H4 (cell line): ENCODE data around the gene KCNC3. TPM values are rescaled to one million over a fixed set of nuclear protein-coding genes. Genes with fewer than 3 reads are reported as not detected.
A peak's percentile ranks its signal among the peaks of the same experiment; 100 is the strongest.

Source experiments
- DNase-seq: peaks from one replicate; pipeline ENCODE4 v3.0.0-alpha.2; 2015; ENCODE audit warnings: low spot score
- total RNA-seq: library from RNA; depleted of rRNA; stranded (reverse); fragments of >200 nt; shearing (Covaris generic); gene quantifications from 2 replicates; pipeline ENCODE4 v1.2.3, GENCODE V29; 2014

The KCNC3 gene
- total RNA-seq, 1 experiment from 2014 or later: 0.06 TPM

DNA sequence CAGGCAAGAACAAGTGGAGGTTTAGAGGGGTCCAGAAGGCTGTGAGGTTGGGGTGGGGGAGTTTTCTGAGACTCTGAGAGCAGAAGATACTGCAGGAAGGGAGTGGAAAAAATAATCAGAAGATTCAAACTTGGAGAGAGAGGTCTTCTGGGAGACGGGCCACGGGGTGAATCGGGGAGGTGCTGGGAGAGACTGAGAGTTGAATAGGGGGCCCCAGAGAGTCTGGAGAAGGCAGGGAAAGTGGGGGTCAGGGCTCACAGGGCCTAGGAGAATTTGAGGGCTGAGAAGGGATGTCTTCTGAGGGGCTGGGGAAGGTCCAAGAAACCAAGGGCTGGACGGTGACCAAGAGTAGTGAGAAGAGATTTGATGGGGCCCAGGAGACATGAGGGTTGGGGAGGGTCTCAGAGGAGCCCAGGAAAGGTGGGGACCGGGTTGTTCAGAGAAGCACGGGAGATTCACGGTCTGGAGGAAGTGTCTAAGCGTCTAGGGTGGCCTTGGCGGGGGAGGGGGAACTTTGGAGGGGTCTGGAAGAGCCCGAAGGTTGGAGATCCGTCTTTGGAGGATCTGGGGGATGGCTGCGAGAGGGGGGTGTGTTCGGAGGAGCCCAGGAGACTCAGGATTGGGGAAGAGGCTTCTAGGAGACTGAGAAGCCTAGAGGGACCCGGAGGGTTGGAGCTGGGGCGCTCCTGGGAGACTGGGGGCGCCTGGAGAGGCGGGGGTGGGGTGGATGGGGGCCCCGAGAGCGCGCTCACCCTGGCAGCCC is 1.5 kb downstream of the KCNC3 start:
- DNase-seq: no peak

DNA sequence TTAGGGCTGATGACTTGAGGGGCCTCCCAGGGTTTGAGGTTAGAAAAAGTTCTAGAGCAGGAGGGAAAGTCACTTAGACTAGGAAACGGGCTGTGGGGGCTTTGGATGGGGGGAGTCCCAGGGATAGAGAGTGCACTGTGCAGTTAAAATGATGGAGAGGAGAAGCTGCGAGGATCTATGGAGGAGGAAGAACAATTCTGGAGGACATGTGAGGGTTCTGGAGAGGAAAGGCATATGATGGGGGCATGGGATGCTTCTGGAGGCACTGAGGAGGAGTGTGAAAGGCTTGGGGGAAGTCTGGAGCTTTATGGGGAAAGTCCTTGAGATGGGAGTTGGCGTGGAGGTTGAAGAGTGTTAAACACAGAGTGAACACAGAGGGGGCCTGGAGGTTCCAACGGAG is 2.2 kb downstream of the KCNC3 start:
- DNase-seq: no peak

DNA sequence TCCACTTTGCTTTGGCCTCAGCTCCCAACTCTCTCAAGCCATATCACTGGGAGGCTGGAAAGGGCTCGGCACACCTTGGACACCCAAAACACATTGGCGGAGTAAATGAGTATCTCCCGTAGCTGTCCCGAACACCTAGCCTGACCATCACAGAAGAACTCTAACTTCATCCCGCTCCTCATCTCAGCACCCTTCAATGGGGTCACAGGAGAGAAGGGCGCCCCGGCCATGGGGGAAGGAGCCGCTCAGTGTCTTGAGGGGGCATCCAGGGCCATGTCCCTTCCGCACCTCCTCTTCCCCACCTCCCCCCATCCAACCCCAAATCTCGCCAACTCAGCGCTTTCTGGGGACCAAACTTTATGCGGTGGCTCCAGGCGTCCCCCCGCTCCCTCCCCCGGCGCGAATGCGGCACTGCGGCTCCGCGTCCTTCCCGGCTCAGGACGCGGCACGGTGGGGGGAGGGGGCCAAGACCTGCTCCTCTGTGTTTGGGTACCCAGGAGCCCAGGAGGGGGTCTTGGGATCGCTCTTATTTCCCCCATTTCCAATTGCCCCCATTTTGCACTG is 3.0 kb downstream of the KCNC3 start:
- no peak for DNase-seq

DNA sequence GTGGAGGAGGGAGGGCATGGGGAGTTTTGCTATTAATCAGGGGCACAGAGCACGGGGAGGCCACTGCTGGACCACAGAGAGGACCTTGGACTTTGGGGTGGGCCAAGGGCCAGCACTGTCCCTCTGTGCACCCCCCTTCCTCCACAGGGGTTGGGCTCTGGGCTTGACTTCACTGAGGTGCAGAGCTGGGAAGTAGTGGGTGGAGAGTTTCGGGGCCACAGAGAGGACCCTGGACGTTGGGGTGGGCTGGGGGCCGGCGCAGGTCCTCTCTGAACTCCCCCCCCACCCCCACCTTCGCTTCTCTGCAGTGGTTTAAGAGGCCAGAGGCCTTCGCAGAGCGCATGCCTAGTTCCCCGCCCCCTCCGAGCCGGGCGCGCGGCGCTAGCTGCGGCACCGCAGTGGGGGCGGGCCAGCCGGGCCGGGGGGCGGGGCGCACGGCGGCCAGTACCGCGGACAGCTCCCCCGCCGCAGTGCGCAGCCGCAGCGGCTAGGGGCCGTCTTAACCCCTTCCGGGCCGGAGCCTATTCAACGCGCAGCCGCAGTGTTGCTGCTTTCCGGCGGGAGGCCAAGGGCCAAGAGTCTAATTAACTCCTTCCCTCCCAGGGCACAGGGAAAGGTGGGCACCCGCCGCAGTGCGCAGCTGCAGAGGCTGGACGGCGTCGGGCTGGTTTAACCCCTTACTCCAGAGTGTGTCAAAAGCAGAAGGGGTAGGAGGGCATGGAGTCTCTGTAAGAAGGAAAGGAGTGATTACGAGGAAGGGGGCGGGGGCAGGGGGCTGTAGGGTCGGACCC is 3.7 kb downstream of the KCNC3 start:
- peak; percentile 56 for DNase-seq

DNA sequence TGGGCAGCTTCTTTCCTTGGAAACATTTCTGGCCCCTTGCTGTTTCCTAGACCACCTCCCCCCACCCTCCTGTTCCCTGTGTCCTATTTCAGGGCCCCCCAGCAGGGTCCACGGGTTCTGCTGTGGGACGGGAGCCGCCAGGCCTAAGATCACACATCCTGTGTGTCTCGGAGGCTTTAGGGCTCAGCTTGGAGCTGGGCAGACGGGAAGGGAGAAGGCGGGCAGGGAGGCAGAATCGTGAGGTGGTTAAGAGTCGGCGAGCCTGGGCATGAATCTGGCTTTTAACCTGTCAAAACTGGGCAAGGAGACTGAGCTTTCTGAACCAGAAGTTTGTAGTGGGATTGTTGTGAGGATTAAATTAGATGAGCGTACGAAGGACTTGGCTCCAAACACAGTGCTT is 4.8 kb downstream of the KCNC3 start:
- no peak for DNase-seq

DNA sequence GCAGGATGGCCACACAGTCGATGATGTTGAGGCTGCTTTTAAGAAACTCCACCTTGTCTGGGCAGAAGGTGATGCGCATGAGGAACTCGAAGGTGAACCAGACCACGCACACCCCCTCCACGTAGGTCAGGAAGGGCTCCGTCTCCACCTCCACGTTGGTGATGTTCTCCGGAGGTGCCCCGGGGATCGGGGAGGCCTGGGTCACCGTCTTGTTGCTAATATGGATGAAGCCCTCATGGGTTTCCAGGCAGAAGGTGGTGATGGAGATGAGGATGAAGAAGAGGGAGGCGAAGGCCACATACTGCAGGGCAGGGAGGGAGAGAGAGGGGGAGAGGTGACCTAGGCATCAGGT is 5.4 kb downstream of the KCNC3 start:
- DNase-seq: no peak

DNA sequence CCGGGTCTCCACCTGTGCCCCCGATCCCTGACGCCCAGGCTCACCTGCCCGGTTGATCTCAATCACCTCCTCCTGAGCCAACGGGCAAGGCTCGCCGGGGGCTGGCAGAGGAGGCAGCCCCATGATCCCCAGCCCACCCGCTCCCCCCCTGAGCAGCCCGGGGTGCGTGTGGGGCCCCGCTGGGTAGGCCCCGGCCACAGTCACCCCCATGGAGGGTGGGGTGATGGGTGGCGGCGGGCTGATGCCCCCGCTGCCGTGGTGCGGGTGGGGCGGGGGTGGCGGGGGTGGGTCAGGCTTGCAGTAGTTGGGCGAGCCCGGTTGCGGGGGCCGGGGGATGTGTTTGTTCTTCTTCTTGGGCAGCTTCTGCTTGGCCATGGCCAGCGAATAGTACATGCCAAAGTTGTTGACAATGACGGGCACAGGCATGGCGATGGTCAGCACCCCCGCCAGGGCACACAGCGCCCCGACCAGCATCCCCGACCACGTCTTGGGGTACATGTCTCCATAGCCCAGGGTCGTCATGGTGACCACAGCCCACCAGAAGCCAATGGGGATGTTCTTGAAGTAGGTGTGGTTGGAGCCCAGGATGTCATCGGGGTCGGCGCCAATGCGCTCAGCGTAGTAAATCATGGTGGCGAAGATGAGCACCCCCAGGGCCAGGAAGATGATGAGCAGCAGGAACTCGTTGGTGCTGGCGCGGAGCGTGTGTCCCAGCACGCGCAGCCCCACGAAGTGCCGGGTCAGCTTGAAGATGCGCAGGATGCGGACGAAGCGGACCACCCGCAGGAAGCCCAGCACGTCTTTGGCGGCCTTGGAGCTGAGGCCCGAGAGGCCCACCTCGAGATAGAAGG is 6.0 kb downstream of the KCNC3 start:
- DNase-seq: no peak

DNA sequence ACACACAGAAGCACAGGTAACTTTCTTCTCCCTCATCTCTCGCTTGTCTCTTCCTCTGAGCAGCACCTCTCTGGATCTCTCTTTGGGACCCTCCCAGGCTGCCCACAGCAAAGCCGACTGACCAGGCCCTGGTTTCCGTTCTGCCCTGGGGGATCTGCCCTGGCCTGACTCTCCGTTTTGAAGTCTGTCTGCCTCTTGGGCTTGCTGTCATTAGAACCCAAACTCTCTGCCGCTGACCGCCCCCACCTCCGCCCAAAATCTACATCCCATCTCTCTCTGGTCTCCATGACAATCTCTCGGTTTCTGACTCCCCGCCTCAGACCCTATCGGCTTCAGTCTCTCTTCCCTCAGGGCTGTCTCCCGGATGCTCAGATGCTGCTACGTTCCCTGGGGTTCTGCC is 6.9 kb downstream of the KCNC3 start:
- DNase-seq: no peak

DNA sequence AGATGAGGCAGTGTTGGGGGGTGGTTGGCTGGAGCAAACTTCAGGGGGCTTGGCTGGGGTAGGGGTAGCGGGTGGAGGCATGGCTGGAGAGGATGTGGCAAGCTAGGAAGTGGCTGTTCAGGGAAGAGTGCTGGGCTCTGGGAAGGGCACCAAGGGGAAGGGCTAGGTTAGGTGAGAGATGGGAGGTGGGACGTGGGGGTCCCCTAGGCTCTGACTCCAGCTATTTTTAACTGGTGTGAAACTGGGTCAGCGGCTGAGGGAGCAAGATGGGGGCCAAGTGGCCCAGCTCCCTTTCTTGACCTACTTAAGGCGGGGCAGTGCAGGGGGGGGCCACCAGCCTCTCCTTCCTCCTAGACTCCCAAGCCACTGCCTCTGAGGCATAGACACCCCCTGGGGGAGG is 7.3 kb downstream of the KCNC3 start:
- DNase-seq: no peak

DNA sequence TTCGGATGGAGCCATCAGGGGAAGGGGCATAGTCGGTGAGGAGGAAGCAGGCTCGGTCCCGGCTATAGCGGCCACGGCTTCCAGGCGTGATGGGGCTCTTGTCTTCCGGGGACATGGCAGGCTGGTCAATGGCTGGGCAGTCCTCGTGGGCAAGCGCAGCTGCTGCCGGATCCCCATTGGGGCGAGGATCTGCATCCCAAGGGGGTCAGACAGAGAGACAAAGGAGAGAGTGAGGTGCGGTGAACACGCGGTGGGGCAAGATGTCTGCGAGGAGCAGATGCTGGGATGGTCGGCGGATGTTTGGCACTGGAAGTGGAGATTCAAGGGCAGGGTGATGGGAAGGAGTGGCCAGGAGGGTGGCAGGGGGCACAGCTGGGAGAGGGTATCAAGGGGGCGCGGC is 8.6 kb downstream of the KCNC3 start:
- DNase-seq: no peak

DNA sequence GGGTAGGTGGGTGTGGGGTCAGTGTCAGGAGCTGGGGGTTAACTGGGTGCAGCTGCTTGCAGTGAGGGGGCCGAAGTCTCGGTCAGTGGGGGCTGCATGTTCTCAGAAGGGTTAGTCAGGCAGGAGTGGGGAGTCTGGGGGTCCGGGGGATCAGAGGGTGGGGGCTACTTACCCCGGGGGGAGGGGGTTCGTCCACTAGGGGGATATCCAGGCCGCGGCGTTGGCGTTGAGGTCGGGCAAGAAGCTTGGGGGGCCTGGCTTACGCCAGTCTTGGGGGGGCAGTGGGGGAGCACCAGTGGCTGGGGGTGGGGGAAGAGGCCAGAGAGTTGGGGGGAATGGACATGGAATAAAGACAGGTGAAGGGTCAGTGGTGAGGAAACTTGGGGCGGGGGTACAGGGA is 9.1 kb downstream of the KCNC3 start:
- no peak for DNase-seq

DNA sequence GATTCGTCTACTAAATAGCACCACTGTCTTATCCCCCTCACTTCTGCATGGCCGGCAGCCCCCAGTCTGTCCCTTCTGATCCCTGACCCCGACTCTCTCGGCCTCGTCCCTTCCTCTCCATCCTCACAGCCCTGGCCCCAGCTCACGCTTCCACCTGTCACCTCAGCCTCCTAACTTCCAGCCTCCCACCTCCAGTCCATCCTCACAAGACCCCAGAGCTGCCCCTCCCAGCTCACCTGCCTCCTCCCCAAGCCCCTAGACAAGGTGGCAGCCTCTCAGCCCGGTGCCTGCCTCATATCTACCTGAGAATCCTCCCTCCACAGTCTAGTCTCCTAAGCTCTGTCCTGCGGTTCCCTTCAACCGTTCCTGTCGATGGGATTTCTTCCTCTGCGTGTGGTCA is 10.0 kb downstream of the KCNC3 start:
- DNase-seq: no peak

DNA sequence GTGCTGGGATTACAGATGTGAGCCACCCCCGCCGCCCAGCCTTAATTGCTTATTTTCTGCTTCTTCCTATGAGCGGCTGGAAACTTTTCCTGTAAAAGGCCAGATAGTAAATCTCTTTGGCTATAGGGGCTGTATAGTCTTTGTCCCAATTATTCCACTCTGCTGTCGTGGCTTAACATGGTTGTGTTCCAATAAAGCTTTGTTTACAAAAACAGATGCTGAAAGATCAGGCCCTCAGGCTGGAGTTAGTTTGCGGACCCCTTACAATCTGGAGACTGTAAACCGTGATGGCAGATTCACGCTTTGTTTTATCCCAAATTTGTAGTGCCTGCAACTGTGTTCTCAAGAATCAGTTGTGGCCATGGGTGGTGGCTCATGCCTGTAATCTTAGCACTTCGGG is 10.7 kb downstream of the KCNC3 start:
- DNase-seq: no peak

DNA sequence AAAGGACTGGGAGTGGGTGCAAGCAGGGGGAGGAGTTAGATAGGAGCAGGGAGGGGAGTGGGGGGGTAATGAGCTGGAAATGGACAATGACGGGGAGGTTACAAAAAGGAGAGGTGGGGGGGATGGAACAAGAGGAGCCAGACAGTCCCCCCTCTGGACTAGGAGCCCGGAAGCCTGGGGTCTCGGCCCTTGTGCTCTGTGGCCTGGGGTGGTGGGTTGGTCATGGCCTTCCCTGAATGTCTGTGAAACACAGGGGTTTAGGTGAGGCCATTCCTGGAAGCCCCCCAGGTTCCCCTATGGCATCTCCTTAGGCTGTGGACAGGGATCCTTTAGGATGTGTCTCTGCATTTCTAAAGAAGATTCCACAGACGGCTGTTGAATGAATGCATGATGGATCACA is 12.1 kb downstream of the KCNC3 start:
- DNase-seq: no peak

DNA sequence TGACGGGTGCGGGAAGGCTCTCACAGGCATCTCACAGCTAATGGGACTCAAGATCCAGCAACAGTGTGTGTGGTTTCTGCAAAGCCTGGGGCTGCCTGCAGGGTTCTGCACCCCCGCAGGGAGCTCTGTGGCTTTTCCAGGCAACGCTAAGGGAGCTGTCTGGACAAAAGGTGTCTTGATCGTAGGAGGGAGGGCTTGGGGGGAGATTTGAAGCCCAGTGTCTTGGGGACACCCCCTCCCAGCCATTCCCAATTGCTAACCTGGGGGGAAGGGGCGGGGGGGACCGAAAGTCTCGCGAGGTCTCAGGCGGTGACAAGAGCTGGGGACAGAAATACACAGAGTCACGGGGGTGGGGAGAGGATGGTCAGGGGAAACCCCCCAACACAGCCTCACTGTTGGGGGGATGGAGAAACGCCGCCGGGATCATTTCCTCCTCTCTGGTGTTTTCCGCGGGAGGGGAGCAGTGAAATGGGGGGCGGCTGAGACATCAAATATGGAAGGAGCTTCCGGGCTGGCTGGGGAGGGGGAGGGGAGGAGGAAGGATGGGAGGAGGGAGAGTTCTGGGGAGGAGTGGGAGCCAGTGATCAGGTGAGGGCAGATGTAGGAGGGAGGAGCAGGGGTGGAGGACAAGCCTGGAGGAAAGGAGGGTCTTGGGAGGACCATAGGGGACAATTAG is 13.3 kb downstream of the KCNC3 start:
- peak; percentile 63 for DNase-seq

DNA sequence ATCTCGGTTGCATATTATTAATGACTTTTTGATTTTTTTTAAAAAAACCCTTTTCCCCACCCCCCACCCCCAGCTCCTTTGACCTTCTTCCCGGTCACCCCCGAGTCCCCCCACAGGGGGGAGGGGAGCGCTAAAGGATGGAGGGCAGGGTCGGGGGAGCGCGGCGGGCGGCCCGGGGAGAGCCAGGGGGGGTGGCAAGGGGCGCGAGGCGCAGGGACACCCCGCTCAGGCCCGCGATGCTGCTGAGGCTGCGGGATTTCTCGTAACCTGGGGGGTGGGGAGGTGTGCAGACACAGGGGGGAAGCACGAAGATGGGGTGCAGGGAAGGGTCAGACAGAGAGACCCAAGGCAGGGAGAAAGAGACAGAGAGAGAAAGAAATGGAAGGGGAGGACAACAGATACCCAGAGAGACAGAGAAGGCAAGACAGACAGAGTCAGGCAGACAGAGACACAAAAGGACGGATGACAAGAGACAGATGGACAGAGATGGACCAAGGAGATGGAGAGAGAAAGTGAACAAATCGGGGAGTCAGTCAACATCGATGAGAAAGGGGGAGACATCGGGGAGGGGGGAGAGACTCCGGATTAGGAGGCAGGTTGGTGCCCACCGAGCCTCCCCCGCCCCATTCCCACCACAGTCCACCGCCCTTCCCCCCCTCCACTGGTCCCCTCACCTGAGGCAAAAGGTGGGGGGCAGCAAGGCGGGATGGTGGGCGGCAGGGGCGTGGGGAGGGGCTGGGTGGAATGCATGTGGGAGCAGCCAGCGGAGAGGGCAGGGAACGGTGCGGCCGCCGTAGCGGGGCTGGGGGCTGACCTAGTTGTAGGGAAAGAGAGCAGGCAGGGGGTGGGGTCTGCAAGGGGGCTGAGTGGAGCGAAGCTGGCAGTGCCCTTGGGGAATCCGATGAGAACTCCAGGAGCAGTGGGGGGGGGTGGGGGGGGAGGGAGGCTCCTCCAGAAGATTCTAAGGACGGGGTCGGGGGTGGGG is 14.2 kb downstream of the KCNC3 start:
- DNase-seq: no peak

DNA sequence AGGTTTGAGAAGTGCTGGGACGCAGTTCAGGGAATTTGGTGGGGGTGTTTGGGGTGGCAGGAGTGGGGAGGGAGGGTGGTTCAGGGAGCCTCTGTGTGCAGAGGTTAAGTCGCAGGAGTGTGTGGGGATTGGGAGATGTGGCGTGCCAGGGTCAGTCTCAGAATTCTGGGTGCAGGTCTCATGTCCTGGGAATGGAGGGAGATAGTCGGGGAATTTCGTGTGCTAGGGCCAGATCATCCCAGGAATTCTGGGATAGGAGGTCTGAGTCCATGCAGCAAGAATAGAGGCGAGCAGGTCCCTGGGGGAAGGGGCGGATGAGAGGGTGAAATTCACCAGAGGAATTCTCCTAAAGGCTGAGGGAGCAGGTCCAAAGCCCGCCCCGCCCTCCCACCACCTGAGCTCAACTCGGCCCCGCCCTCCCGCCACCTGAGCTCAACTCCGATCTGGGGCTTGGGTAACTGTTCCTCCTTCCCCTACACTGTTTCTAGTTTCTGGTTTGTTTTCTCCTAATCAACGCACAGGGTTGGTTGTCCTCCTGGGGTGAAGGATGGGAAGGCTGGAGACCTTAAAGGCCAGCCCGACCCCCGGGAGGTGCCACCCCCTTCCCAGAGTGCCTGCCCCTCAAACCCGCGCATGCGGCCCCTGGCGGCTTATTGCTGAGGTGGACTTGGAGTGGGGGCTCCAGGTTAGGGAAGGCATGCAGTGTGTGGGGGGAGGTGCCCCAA is 15.2 kb downstream of the KCNC3 start:
- DNase-seq: no peak

DNA sequence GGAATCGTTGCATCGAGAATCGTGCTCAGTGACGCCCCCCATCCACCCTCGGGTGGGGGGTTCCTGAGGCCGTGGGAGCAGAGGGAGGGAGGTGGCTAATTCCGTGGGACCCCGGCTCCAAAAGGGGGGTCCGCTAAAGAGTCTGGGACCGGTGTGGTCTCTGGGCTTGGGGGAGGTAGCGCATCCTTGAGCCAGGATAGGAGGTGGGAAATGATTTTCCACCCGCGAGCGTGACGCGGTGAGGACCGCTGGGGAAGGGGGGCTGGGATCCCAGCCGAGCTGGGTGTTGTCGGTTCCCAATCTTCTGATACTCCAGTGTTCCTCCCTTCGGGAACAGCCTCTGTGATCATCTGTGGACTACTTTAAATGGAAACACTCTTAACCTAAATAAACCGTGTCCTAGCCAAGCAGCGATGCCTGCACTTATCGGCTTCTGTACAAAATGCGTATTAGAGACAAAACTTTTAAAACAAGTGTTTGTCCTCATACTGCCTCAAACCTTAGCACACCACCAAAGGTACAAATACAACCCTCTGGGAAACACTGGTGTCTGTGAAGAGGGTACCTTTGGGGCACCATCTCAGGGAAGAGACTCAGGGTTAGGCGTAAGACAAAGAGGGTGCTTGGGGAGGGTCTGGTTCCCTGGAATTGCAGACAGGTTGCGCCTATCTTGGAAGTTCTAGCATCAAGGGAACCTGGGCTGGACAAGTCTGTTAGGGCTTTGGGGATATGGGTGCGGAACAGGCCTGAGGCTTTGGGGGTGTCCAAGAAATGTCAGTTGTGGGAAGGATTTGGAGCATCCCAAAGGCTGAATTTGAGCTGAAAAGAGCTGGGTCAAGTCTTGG is 16.0 kb downstream of the KCNC3 start:
- no peak for DNase-seq
